Mucosa of stomach (tissue), 1 donor: ENCODE data around the gene S100A10.

ENCODE experiments used
- H3K27me3 ChIP-seq: one replicate; pipeline ENCODE4 v1.7.0; 2013; ENCODE audit warnings: mild to moderate bottlenecking, low read length; ENCODE audit not compliant: control insufficient read depth, insufficient read depth
- H3K36me3 ChIP-seq: one replicate; pipeline ENCODE4 v1.7.0; 2013; ENCODE audit warnings: low read length; ENCODE audit not compliant: control insufficient read depth, insufficient read depth
- H3K4me1 ChIP-seq: one replicate; pipeline ENCODE4 v1.7.0; 2013; ENCODE audit warnings: mild to moderate bottlenecking, low read length; ENCODE audit not compliant: control insufficient read depth, insufficient read depth
- H3K4me3 ChIP-seq: one replicate; pipeline ENCODE4 v1.7.0; 2013; ENCODE audit warnings: low read length
- H3K9ac ChIP-seq: one replicate; pipeline ENCODE4 v1.7.0; 2013; ENCODE audit warnings: mild to moderate bottlenecking, low read length, moderate library complexity
- H3K9me3 ChIP-seq: one replicate; pipeline ENCODE4 v1.7.0; 2013; ENCODE audit warnings: mild to moderate bottlenecking, low read length, moderate library complexity; ENCODE audit not compliant: control insufficient read depth
- donor health status: Pancreatic carcinoma.

The S100A10 gene

DNA sequence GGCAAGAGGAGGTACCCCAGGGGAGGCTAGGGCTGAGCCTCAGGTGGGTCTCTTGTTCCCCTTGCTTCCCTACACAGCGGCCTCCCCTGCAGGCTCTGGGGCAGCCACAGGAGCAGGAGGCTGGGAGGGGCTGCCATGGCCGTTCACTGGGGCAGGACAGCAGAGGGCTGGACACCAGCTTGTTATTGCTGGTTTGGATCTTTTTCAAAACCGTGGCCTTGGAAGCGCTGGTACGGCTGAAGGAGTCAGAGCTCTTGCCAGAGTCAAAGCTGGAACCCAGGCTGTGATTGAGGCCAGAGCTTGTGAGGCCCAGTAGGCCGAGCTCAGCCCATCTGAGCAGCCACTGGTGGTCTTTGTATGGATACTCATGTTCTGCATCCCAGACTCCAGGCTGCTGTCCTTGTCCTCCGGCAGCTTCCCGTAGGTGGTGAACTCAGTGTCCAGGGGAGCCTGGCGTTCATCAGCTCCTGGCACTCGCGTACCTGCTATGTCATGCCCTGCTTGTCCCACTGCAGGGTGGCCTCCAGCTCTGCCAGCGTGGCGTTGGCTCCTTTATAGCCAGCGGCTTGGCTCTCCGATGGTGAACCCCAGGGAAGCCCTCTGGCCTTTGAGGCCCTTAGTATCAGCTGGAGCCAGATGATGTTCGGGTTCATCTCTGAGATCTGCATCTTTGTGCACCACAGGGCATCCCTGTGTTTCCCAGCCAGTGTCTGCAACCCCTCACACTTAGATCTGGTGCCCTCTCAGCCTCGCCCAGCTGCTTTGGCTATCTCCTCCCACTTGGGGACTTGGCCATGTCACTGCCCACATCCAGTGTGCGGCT lies 44.1 kb downstream of the S100A10 start:
- Histone ChIP-seq H3K4me3 (no peak overlapping the region), H3K27me3 (no peaks in the 10 kb centered on the region), H3K36me3 (no peaks in the 10 kb centered on the region), H3K9ac (no peak overlapping the region), H3K4me1 (peaks cover 23% of the 10 kb centered on the region), H3K9me3 (no peaks in the 10 kb centered on the region)

DNA sequence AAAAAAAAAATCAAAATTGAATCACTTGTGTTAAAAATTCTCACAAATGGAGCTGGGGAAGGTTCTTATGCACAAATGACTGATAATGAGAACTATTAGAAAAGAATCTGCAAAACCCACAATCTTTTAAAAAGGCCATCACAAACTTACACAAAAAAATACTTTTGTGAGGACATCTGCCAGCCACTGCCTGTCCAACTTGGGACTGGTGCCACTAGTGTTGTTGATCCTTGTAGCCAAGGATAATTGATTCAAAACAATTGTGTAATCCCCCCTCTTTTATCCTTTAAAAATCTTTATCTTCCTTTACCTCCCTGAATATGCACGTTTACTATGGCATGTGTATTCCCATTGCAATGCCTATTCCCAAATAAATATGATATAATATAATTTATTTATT lies 45.2 kb downstream of the S100A10 start:
- Histone ChIP-seq H3K9ac (no peak overlapping the region), H3K36me3 (no peaks in the 10 kb centered on the region), H3K27me3 (no peaks in the 10 kb centered on the region), H3K4me1 (peaks cover 30% of the 10 kb centered on the region), H3K4me3 (no peak overlapping the region), H3K9me3 (no peaks in the 10 kb centered on the region)

DNA sequence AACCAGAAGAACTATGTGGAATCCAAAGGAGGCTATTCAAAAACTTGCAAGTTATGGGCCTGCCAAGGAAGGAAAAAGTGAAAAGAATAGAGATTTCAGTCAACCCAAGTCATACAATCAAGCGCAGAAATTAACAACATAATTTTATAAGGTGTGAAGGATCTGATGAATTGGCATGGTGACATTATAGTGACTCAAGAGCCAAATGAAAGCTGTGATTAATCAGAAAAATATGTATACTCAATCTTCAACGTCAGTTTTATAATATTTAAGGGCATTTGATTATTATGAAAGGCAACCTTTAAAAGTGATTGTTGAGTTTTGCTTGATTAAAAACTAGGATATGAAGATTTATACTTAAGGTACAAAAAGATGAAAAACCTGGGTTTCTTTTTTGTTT lies 46.5 kb downstream of the S100A10 start:
- H3K9me3 ChIP-seq: no peaks in the 10 kb centered on the region

DNA sequence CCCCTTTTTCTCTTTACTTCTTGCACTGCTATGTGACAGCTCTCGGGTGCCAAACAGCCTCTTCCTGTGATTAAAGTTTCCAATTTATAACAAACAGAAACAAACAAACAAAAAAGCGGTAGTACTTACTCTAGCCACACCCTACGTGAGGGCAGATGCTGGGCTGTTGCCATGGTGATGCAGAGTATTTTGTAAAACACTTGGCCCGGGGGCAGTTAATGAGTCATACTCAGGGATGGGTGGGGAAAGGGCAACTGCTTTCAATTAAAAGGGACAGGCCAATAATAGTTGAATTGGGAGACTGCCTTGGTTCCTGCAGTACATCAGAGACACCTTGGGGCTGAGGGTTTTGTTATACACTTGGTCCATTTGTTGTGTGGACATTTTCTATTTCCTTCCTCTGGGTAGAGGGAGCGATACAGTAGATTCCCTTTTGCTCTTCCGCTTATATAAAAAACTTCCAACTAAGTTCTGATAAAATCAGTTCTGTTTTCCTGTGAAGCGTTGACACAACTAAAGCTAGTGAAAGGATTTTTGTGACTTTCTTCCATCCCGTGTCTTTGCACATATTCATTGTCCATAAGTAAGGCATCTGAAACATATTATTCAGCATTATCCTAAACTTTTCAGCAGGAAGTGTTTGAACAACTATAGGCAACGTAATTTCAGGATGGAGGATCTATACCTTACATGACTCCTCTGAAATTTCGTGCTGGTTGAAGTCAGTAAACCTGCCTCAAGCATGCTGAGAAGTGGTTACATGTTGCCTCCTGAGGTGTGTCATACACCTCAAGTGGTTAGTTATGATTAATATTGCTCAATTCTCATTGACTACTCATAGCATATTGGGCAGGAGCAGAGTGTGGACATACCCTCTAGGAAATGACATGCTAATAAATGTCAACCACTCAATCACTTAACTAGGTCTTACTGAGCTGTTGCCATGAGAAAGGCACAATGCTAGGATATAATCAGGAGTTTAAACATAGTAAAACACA lies 47.6 kb downstream of the S100A10 start:
- Histone ChIP-seq H3K36me3 (no peaks in the 10 kb centered on the region), H3K27me3 (no peaks in the 10 kb centered on the region), H3K4me1 (peaks cover 41% of the 10 kb centered on the region), H3K9me3 (no peaks in the 10 kb centered on the region), H3K9ac (no peak overlapping the region), H3K4me3 (no peak overlapping the region)

More for the DNA sequence above, 46.5 kb downstream of the S100A10 start:
- H3K4me1 ChIP-seq: peaks cover 30% of the 10 kb centered on the region
- no peaks in the 10 kb centered on the region for H3K27me3 ChIP-seq
- H3K36me3 ChIP-seq: no peaks in the 10 kb centered on the region
- H3K4me3 ChIP-seq: no peak overlapping the region
- H3K9ac ChIP-seq: no peak overlapping the region

DNA sequence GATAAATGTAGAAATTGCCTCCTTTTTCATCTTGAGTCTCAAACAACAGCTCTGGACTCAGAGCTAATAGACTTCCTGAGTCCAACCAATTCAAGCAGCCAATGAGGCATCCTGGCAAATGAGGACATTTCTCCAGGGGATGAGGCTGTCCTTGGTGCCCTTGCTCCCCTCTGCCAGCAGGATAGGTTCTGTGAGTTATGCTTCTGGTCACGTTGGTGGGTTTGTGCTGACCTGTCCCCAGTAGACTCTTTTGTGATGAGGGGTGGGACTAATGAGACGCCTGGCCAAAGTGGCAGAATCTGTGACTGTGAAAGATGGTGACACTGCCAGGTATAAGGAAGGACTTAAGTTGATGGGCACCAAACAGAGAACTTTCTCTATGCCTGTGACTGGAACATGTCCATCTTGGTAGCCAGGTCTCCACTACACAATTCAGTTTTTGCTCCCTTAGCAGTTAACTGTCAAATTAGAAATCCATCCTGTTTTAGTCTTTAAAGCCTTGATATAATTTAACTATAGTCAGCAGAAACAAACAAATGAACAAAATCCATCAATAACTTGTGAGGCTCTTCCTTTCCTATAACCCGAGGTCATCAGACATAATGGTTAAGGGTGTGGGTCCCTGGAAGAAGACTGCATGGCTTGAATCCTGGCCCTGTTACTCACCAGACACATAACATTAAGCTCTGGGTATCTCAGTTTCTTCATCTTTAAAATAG lies 48.6 kb downstream of the S100A10 start:
- Histone ChIP-seq H3K4me1 (peaks cover 43% of the 10 kb centered on the region), H3K27me3 (no peaks in the 10 kb centered on the region), H3K9me3 (no peaks in the 10 kb centered on the region), H3K36me3 (no peaks in the 10 kb centered on the region), H3K4me3 (no peak overlapping the region), H3K9ac (no peak overlapping the region)

- peaks cover 43% of the 10 kb centered on the region for H3K4me1 ChIP-seq
- no peaks in the 10 kb centered on the region for H3K36me3 ChIP-seq
- no peaks in the 10 kb centered on the region for H3K27me3 ChIP-seq
- H3K9me3 ChIP-seq: no peaks in the 10 kb centered on the region
- H3K9ac ChIP-seq: no peak overlapping the region
- no peak overlapping the region for H3K4me3 ChIP-seq
These were observed 49.4 kb downstream of the S100A10 start for GRCh38 chr1:151944126-151944856.

DNA sequence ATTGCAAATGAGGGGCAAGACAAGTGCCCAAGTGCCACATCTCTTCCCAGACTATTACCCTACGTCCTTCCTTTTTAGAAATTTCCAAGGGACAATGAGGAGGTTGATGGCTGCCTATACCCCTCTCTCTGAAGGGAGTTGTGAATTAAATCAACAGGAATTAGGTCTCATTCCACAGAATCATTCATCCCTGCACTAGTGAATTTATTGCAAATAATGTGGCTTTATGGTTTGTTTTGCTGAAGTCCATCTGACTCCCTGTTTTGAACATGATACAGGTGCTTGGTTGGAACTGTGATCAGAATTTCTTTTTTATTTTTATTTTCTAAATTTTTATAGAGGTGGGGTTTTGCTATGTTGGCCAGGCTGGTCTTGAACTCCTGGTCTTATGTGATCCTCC lies 50.1 kb downstream of the S100A10 start:
- Histone ChIP-seq H3K9me3 (no peaks in the 10 kb centered on the region), H3K4me3 (no peak overlapping the region), H3K9ac (no peak overlapping the region), H3K27me3 (no peaks in the 10 kb centered on the region), H3K36me3 (no peaks in the 10 kb centered on the region), H3K4me1 (peaks cover 43% of the 10 kb centered on the region)

DNA sequence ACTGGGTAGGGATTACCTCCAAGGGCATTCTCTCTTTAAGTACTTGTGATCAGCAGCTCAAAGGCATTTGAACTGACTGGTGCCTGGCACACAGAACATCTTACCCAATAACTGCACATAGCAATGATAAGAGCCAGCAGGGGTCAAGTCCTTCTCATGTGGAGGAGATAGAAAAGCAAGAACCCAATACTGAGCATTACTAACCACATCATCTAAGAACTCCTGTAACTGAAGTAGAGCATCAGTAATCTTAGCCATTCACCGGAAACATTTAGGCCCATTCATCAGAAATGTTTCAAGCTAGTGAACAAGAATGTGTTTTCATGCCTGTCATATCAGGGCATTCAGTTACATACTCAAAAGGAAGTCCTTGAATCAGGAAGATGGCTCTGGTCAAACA lies 50.8 kb downstream of the S100A10 start:
- Histone ChIP-seq H3K9ac (no peak overlapping the region), H3K27me3 (no peaks in the 10 kb centered on the region), H3K4me3 (no peak overlapping the region), H3K9me3 (no peaks in the 10 kb centered on the region), H3K4me1 (peaks cover 43% of the 10 kb centered on the region), H3K36me3 (no peaks in the 10 kb centered on the region)

GRCh38 chr1:151940541-151940940 lies 53.1 kb downstream of the S100A10 start:
- no peaks in the 10 kb centered on the region for H3K9me3 ChIP-seq
- H3K9ac ChIP-seq: no peak overlapping the region
- no peak overlapping the region for H3K4me3 ChIP-seq
- H3K27me3 ChIP-seq: no peaks in the 10 kb centered on the region
- peaks cover 30% of the 10 kb centered on the region for H3K4me1 ChIP-seq
- H3K36me3 ChIP-seq: no peaks in the 10 kb centered on the region

DNA sequence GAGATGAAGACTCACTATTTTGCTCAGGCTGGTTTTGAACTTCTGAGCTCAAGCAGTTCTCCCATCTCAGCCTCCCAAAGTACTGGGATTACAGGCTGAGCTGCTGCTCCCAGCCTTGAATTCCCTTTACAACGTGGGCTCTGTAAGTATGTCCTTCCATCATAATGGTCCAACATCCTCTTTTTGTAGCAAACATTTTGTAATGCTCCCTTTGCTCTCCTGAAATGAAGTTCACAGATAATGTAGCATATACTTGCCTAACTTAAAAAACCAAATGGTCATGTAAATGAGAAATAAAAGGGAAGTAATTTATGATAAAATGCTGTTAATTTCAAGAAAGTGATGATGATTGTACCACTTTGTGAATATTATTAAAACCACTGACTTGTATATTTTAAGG lies 53.9 kb downstream of the S100A10 start:
- Histone ChIP-seq H3K4me3 (no peak overlapping the region), H3K4me1 (peaks cover 22% of the 10 kb centered on the region), H3K36me3 (no peaks in the 10 kb centered on the region), H3K9ac (no peak overlapping the region), H3K9me3 (no peaks in the 10 kb centered on the region), H3K27me3 (no peaks in the 10 kb centered on the region)

DNA sequence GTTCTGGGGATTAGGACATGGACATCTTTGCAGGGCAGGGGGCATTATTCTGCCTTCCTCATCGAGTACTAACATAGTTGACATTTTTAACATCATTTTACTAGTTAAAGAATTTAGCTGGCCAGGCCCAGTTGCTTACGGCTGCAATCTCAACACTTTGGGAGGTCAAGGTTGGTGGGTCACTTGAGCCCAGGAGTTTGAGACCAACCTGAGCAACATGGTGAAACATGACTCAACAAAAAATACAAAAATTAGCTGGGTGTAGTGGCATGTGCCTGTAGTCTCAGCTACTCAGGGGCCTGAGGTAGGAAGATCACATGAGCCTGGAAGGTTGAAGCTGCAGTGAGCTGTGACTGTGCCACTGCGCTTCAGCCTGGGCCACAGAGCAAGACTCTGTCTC lies 54.5 kb downstream of the S100A10 start:
- no peaks in the 10 kb centered on the region for H3K36me3 ChIP-seq
- no peak overlapping the region for H3K9ac ChIP-seq
- H3K4me1 ChIP-seq: peaks cover 16% of the 10 kb centered on the region
- H3K9me3 ChIP-seq: no peaks in the 10 kb centered on the region
- H3K27me3 ChIP-seq: no peaks in the 10 kb centered on the region
- H3K4me3 ChIP-seq: no peak overlapping the region
